Endothelial cell of umbilical vein (primary cell): Measurements from ENCODE around the gene ALDOA. TPM values are rescaled to one million over a fixed set of nuclear protein-coding genes. Genes with fewer than 3 reads are reported as not detected.

Experiments used
- Bru-seq: library from RNA; stranded (reverse); fragments of 400-500 nt; gene quantifications from one replicate; lab custom pipeline; 2021; lab: Mats Ljungman, UMichigan
- BruChase-seq, 2 experiments: library from RNA; stranded (reverse); fragments of 400-500 nt; gene quantifications; one replicate each; lab custom pipeline; 2021; lab: Mats Ljungman, UMichigan
- BruUV-seq: library from RNA; stranded (reverse); fragments of 400-500 nt; replicated peaks from 2 replicates; lab custom pipeline; 2021; lab: Mats Ljungman, UMichigan
- CTCF ChIA-PET: fragments of 300-600, 350-600 bp; sonication (Branson Sonifier 250); formaldehyde crosslinking; loops from one replicate; lab custom pipeline; 2021; ENCODE audit warnings: antibody characterized with exemption, inconsistent platforms; lab: Charles Lee
- POLR2A ChIA-PET: fragments of 300-600, 350-600 bp; sonication (Branson Sonifier 250); formaldehyde crosslinking; loops from one replicate; lab custom pipeline; 2021; ENCODE audit warnings: antibody characterized with exemption, inconsistent platforms; lab: Charles Lee
- DNase-seq: peaks from one replicate; pipeline ENCODE4 v3.0.0-alpha.2; 2011; ENCODE audit warnings: low read depth, low spot score
- FAIRE-seq: peaks from 2 replicates; lab custom pipeline; 2011; peaks lifted over from hg19 to GRCh38; lab: Jason Lieb, UNC
- H2AFZ ChIP-seq: 2 replicates; pipeline ENCODE4 v1.6.0; 2012; ENCODE audit warnings: low read depth, low read length, control low read depth, inconsistent platforms
- H3K27ac ChIP-seq: 2 replicates; pipeline ENCODE4 v1.5.1; 2011; ENCODE audit warnings: low read depth, mild to moderate bottlenecking, control low read depth, low read length, moderate library complexity; ENCODE audit not compliant: insufficient read depth
- H3K27me3 ChIP-seq, 2 experiments: 2 replicates each; pipeline versions ENCODE4 v1.6.0 to v1.6.1; 2011; ENCODE audit warnings: low read length in 2 of 2, mixed read lengths in 1 of 2; ENCODE audit not compliant: control insufficient read depth in 2 of 2, insufficient read depth in 2 of 2
- H3K36me3 ChIP-seq, 2 experiments: 2 replicates in 1 of 2; 3 replicates in 1 of 2; pipeline ENCODE4 v1.5.1; 2011; ENCODE audit warnings: low read length in 2 of 2, mild to moderate bottlenecking in 1 of 2, moderate library complexity in 1 of 2; ENCODE audit not compliant: control insufficient read depth in 2 of 2, insufficient read depth in 2 of 2; ENCODE audit errors: extremely low read depth in 1 of 2
- H3K4me1 ChIP-seq: 3 replicates; pipeline ENCODE4 v1.5.1; 2011; ENCODE audit warnings: mild to moderate bottlenecking, low read length; ENCODE audit not compliant: control insufficient read depth, insufficient read depth; ENCODE audit errors: extremely low read depth
- H3K4me2 ChIP-seq: 2 replicates; pipeline ENCODE4 v1.6.1; 2011; ENCODE audit warnings: low read length, control low read depth, mixed read lengths; ENCODE audit not compliant: insufficient read depth
- H3K4me3 ChIP-seq, 3 experiments: fragments of 200-600 bp in 1 of 3; sonication (generic), shearing (Covaris generic) in 1 of 3; replicated peaks in 1 of 3; 2 replicates each; pipeline ENCODE4 v1.5.1; 2011 to 2016; ENCODE audit warnings: control low read depth in 3 of 3, low read length in 3 of 3, mild to moderate bottlenecking in 2 of 3, inconsistent platforms in 1 of 3, low read depth in 1 of 3, moderate library complexity in 1 of 3; ENCODE audit not compliant: insufficient read depth in 1 of 3
- H3K79me2 ChIP-seq: 2 replicates; pipeline ENCODE4 v1.6.0; 2012; ENCODE audit warnings: low read length, inconsistent platforms; ENCODE audit not compliant: control insufficient read depth, insufficient read depth
- H3K9ac ChIP-seq: replicated peaks from 2 replicates; pipeline ENCODE3; 2011; ENCODE audit warnings: low read length, control low read depth; ENCODE audit not compliant: insufficient read depth; ENCODE audit errors: extremely low read depth
- H3K9me1 ChIP-seq: replicated peaks from 3 replicates; pipeline ENCODE4 v1.6.0; 2011; ENCODE audit warnings: mild to moderate bottlenecking, low read length; ENCODE audit not compliant: control insufficient read depth, insufficient read depth; ENCODE audit errors: extremely low read depth
- H3K9me3 ChIP-seq: replicated peaks from 2 replicates; pipeline ENCODE4 v1.5.1; 2012; ENCODE audit warnings: low read length, inconsistent platforms; ENCODE audit not compliant: control insufficient read depth, insufficient read depth
- H4K20me1 ChIP-seq: replicated peaks from 2 replicates; pipeline ENCODE3; 2011; ENCODE audit warnings: mild to moderate bottlenecking, low read length; ENCODE audit not compliant: control insufficient read depth, insufficient read depth; ENCODE audit errors: extremely low read depth
- CTCF ChIP-seq, 2 donors: IDR thresholded peaks; 1 replicate in 1 of 2; 2 replicates in 1 of 2; pipeline ENCODE4 v1.5.1; 2011; ENCODE audit warnings: low read length in 2 of 2, mild to moderate bottlenecking in 2 of 2, moderate library complexity in 2 of 2, control low read depth in 1 of 2, inconsistent platforms in 1 of 2, low read depth in 1 of 2; ENCODE audit not compliant: insufficient read depth in 1 of 2; ENCODE audit errors: extremely low read depth in 1 of 2
- EZH2 ChIP-seq: IDR thresholded peaks from 2 replicates; pipeline ENCODE4 v1.6.1; 2012; ENCODE audit warnings: borderline replicate concordance, low read depth, mild to moderate bottlenecking, moderate library complexity, low read length, inconsistent platforms; ENCODE audit not compliant: severe bottlenecking
- FOS ChIP-seq: IDR thresholded peaks from 2 replicates; pipeline ENCODE4 v1.6.1; 2011; ENCODE audit warnings: mild to moderate bottlenecking, low read length, moderate library complexity, borderline replicate concordance; ENCODE audit not compliant: insufficient read depth
- GATA2 ChIP-seq: IDR thresholded peaks from 2 replicates; pipeline ENCODE4 v1.7.0; 2011; ENCODE audit warnings: low read depth, mild to moderate bottlenecking, moderate library complexity, mixed read lengths, low read length; ENCODE audit not compliant: insufficient read length, insufficient read depth
- JUN ChIP-seq: IDR thresholded peaks from 2 replicates; pipeline ENCODE4 v1.6.1; 2011; ENCODE audit warnings: borderline replicate concordance, low read depth; ENCODE audit not compliant: insufficient read length, insufficient read depth
- MAX ChIP-seq: IDR thresholded peaks from 2 replicates; pipeline ENCODE4 v1.6.1; 2011; ENCODE audit not compliant: insufficient read depth, insufficient read length
- MYC ChIP-seq: IDR thresholded peaks from one replicate; pipeline ENCODE4 v1.6.1; 2011; ENCODE audit warnings: mild to moderate bottlenecking, low read depth, low read length
- POLR2A ChIP-seq: IDR thresholded peaks from 2 replicates; pipeline ENCODE4 v1.6.1; 2012; ENCODE audit warnings: low read depth, mild to moderate bottlenecking, control low read depth, low read length
- POLR2AphosphoS5 ChIP-seq: IDR thresholded peaks from 2 replicates; pipeline ENCODE4 v1.6.1; 2012; ENCODE audit warnings: low read depth, mild to moderate bottlenecking, control low read depth, low read length, moderate library complexity; ENCODE audit not compliant: insufficient read depth
- dilution Hi-C: fragments of 300-500 bp; cut with MboI; formaldehyde crosslinking; loops from one replicate; pipeline ENCODE4 v1.15.0; 2019; ENCODE audit warnings: low sequenced_read_pairs; ENCODE audit not compliant: extremely low pct_ligation_motif_present
- intact Hi-C: fragments of 100-400 bp; cut with micrococcal nuclease; formaldehyde crosslinking; loops from one replicate; pipeline ENCODE4 v1.10.0; 2022
- long read RNA-seq: library from polyadenylated mRNA; stranded (forward); transcript quantifications from one replicate; pipeline ENCODE4 v2.0.0, GENCODE V29; 2021
- polyA minus RNA-seq, 3 experiments: library from RNA; depleted of rRNA, polyadenylated mRNA; stranded (reverse); fragments of >200 nt; gene quantifications; 1 replicate in 1 of 3; 2 replicates in 2 of 3; pipeline ENCODE4 v1.2.3, GENCODE V29; 2011
- polyA plus RNA-seq, 4 experiments: library from polyadenylated mRNA; depleted of rRNA in 3 of 4; stranded (reverse) in 3 of 4; unstranded in 1 of 4; fragments of >200 nt; gene quantifications; 2 replicates each; pipeline versions ENCODE4 v1.2.1 to v1.2.3, GENCODE V29; 2011 to 2012; ENCODE audit warnings: missing spikeins in 1 of 4
- total RNA-seq: library from RNA; stranded (reverse); gene quantifications from 2 replicates; pipeline ENCODE4 v1.2.3, GENCODE V29; 2021

Gene ALDOA
- total RNA-seq (1,029 and 1,114 TPM in 2 replicates), polyA plus RNA-seq (871 and 972 TPM in 2 replicates), polyA minus RNA-seq (655 and 717 TPM in 2 replicates), Bru-seq, nascent RNA (percentile 79 among the genes with signal in this experiment), BruChase-seq, experiment 1, labeled RNA remaining after a 6-hour chase (percentile 97 among the genes with signal in this experiment), BruChase-seq, experiment 2, labeled RNA remaining after a 2-hour chase (percentile 87 among the genes with signal in this experiment)
- polyA plus RNA-seq (2011; cell fraction: cytosol; rRNA removed): 870 and 886 TPM in 2 replicates
- 402 and 418 TPM in 2 replicates for polyA plus RNA-seq (2011; cell fraction: nucleus; rRNA removed)
- polyA plus RNA-seq (2012): 1,061 and 1,110 TPM in 2 replicates
- polyA minus RNA-seq (2011; cell fraction: cytosol; rRNA and poly(A)+ RNA removed): 1,084 TPM
- polyA minus RNA-seq (2011; cell fraction: nucleus; rRNA and poly(A)+ RNA removed): 126 and 162 TPM in 2 replicates
- long read RNA-seq, transcript ALDOA-214 (4 exons, 801 nt): minor isoform, 6 of 3,196 reads
- long read RNA-seq, transcript ALDOA-219 (8 exons, 1,499 nt): minor isoform, 9 of 3,196 reads
- long read RNA-seq, transcript ALDOA-206 (9 exons, 1,550 nt): minor isoform, 32 of 3,196 reads
- long read RNA-seq, transcript ALDOA-209 (9 exons, 1,579 nt): major isoform, 3,102 of 3,196 reads
- long read RNA-seq, partial matches to known transcripts: 1 of 3,196 reads
- long read RNA-seq, other reads (novel, unspliced or antisense): 37 of 3,196 reads

- intact Hi-C loops: loop anchor here (1.0 to 2.0 kb wide), 5 partner anchors 10 to 593 kb away; partner anchors contain the start of genes FBRS and PPP4C
- no TSS peak for BruUV-seq
- no peak within 1 kb of the TSS for H2AFZ ChIP-seq
Observed at GRCh38 chr16:30065102-30065942, at the start of gene ALDOA. ALDOA (plus strand) TSS chr16:30065760; CDS start chr16:30066898, 1,138 bp downstream.

More at GRCh38 chr16:30065102-30065942, at the start of gene ALDOA:
- no peaks in the 10 kb centered on the region for H4K20me1 ChIP-seq
- H3K4me3 ChIP-seq: peak within 1 kb of the TSS; percentile 71 to 95 (median 91)
- TF ChIP-seq CTCF (IDR thresholded peaks at IDR 0.05; ENCODE audit: extremely low read depth in 1 of 2, insufficient read depth in 1 of 2, low read depth in 1 of 2, low read length in 2 of 2): no peak
- TF ChIP-seq JUN: peak; percentile 40
- TF ChIP-seq POLR2A: peak; percentile 98
- TF ChIP-seq MYC: no peak
- TF ChIP-seq FOS: peak; percentile 89
- no peak for TF ChIP-seq MAX
- peak; percentile 88 for TF ChIP-seq POLR2AphosphoS5
- TF ChIP-seq EZH2: no peak
- no peak for TF ChIP-seq GATA2
- peaks cover 17 to 28% of the 10 kb centered on the region in 2 experiments for H3K36me3 ChIP-seq
- FAIRE-seq (peak; percentile 96), DNase-seq (peak; percentile 99)
- peaks cover 43% of the 10 kb centered on the region for H3K79me2 ChIP-seq
- H3K27me3 ChIP-seq: no peaks in the 10 kb centered on the region
- peaks cover 29% of the 10 kb centered on the region for H3K4me1 ChIP-seq
- H3K9me3 ChIP-seq: no peaks in the 10 kb centered on the region
- POLR2A ChIA-PET: interaction anchor here (0.7 to 2.8 kb wide), 7 partner anchors 10 to 365 kb away, joined by 3 to 21 read pairs (median 4); partner anchors contain the start of genes DCTPP1, PPP4C, SEZ6L2 and TBX6
- H3K9me1 ChIP-seq: no peaks in the 10 kb centered on the region
- peak within 1 kb of the TSS; percentile 91 for H3K4me2 ChIP-seq
- CTCF ChIA-PET: interaction anchor here (0.9 to 4.5 kb wide), 13 partner anchors 9 to 344 kb away, joined by 3 to 53 read pairs (median 3); partner anchors contain the start of genes PPP4C, TBX6 and ZNF48
- peak within 1 kb of the TSS; percentile 78 for H3K27ac ChIP-seq
- H3K9ac ChIP-seq: peak within 1 kb of the TSS; percentile 82
- dilution Hi-C loops: no loop called here
